HG02759 (cell line): Measurements from ENCODE around the gene DAB2.
"Not testable (repeated sequence)": the region's sequence is repeated elsewhere in the genome, so short reads cannot be mapped to it uniquely, and the experiment has no call there.

Experiments
- ATAC-seq: cut with Tn5 transposase; IDR thresholded peaks from one replicate; pipeline ENCODE4 v1.9.1; 2021; ENCODE audit warnings: mild to moderate bottlenecking, moderate library complexity; ENCODE audit not compliant: unreplicated experiment

The DAB2 gene

GRCh38 chr5:39422728-39423285, 2.0 kb downstream of the DAB2 start:
- no peak for ATAC-seq

GRCh38 chr5:39422036-39422606, 2.7 kb downstream of the DAB2 start:
- ATAC-seq, result no peak

GRCh38 chr5:39420482-39421145, 4.2 kb downstream of the DAB2 start:
- no peak for ATAC-seq

DNA sequence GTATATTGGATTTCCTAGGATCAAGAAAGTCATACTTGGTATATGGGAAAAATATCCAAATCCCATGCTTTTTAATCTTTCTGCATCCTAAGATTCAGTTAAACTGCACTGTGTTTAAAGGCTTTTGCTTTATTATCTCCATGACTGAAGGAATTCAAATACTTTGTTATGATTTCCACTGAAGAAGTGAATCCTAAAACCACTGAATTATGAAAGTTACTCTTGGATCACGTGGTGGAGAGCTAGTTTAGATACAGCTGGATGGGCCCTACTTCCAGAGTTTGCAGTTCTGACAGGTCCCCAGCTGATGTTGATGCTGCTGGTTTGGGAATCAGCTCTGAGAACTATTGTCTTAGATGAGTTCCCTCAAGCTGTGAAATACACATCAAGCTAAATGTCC, 5.0 kb downstream of the DAB2 start:
- ATAC-seq, result no peak

- no peak for ATAC-seq
Observed at GRCh38 chr5:39417979-39418378, 6.8 kb downstream of the DAB2 start.

DNA sequence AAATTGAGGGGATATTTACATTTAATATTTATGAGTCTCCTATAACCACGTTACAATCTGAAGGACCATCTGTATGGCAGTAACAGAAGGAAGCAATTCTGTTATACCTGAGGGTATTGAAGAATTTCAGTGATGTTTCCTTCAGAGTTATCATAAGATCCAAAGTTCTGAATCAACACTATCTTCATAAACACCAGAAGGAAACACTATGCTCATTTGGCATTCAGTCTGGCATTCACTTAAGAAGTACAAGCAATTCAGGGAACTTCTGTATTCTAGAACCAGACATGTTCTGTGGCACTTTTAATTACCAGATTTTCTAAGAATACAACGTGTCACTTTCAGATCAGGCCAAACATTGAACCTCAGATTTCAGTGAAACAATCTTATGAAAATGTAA, 9.6 kb downstream of the DAB2 start:
- no peak for ATAC-seq

DNA sequence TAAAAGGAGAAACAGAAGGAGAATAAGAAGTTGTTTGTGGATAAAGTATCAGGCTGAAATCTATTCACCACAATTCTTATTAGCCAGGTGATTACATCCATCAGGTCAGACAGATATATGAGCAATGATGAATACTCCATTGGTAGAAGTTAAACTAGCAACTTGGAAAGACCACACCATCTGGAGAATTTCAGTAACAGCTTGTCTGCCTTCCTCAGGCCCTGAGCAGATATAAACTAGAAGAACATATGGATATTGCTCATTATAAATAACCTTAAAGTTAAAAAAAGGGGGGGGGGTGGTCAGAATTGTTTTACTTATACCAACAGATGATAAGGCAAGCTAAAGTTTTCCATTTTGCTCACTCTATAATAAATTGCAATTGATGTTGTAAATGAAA, 10.4 kb downstream of the DAB2 start:
- ATAC-seq, result no peak

- no peak for ATAC-seq
Observed at GRCh38 chr5:39413771-39414170, 11.0 kb downstream of the DAB2 start.

DNA sequence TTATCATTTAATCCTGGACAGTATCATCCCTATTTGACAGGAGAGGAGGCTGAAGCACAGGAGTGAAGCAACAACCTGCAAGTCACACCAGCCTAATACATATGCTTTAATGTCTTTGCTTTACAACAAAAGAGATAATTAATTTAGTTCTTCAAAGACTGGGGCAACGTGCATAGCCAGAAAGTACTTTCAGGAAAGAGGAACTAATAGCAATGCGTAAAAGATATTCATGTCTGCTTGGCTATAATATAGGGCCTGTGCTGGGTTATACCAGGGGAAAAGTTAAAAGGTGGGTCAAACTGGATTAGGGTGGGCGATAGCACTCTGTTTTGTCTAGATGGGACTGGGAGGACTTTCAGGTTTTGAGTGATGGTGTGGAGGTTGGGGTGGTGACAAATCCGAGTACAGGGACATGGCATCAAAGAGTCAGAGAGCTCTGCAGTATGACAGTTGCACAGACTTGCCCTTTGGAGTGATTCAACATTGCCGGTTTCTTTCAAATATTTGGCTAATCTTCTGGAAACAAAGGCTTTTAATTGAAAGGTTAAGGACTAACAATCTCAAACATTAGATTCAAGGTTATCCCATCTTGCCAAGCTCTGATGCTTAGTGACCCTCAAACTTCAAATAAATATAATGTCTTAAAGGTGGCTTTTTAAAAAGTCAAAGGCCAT, 11.9 kb downstream of the DAB2 start:
- ATAC-seq, result no peak

DNA sequence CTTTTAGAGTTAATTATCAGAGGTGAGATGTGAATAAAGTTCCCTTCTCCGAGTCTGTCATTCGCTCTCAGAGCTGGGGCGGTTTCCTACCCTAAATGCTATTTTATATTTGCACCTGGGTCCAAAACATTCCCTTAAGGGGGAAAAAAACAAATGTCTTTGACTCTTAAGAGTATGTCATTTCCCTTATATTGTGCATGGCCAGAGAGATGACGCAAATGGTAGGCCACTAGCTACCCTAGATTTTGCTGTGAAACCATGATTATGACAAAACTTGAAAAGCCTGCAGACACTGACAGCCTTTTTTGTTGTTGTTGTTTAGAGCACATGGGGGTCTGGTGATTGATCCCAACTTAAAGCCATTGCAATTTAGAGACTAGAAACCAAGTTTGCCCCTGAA, 12.8 kb downstream of the DAB2 start:
- ATAC-seq, result no peak

- ATAC-seq, result no peak
Observed at GRCh38 chr5:39411061-39411460, 13.7 kb downstream of the DAB2 start.

DNA sequence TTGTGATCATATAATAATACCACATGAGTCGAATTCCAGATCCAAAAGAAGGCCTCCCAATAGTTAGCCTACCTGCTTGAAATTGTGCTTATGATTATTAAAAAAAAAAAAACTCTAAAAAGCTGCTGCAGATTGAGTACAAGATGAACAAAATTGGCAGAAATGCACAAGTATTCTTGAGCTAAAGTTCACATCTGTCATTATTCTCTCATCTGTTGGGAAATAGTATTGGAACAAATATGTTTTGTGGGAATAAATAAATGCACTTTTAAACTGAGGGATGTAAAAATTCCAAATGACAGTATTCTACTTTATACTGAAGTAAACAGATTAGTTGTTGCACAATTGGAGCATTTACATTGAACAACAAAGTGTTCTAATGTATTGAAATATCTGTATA, 15.7 kb downstream of the DAB2 start:
- no peak for ATAC-seq

- ATAC-seq, result no peak
Observed at GRCh38 chr5:39405083-39405843, 19.5 kb downstream of the DAB2 start.

GRCh38 chr5:39403761-39404160, 21.0 kb downstream of the DAB2 start:
- ATAC-seq, result not testable (repeated sequence)

DNA sequence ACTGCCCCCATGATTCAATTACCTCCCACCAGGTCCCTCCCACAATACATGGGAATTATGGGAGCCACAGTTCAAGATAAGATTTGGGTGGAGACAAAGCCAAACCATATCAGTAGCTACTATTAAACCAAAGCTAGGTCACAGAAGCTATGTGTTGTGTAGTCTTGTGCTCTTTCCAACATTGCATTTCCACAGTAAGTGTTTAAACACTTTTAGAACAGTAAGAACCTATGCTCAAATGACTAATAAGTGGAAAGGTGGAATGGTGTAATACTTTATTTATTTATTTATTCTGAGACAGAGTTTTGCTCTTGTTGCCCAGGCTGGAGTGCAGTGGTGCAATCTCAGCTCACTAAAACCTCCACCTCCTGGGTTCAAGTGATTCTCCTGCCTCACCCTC, 22.6 kb downstream of the DAB2 start:
- ATAC-seq, result not testable (repeated sequence)

DNA sequence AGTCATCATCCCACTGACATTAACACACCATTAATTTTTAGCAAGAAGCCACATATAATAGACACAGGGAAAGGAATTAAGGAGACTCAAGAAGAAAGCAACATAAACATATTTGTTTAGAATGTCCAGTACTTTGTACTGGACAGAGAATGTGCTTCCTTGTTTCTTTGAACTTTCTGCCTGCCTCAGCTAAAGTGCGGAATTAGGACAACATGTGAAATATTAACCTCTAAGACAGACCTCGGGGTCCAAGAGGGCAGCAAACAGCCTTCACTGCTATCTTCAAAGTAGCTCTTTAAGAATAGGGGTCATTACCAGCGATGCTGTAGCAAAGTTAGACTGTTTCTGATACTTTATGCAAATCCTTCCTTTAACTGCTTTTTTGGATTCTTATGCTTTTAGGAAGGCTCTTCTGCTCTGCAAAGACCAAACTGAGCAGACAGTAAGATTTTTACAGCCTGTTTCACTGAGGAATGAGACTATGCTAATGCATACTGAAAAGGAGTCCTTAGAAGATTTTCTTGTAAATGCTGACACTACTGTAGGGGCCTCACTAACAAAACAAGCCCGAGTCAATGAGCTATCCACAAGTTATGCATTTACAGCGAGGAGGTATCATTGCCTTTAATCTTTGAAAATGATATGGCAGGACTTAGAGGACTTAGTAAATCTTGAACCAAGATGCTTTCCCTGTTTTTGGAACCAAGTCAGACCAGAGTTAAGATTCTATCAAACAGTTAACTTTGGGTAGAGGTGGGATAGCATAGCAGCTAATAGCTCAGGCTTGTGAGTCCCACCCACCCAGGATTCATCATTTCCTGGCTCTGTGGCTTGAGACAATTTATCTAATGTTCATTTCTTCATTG, 23.8 kb downstream of the DAB2 start:
- no peak for ATAC-seq

DNA sequence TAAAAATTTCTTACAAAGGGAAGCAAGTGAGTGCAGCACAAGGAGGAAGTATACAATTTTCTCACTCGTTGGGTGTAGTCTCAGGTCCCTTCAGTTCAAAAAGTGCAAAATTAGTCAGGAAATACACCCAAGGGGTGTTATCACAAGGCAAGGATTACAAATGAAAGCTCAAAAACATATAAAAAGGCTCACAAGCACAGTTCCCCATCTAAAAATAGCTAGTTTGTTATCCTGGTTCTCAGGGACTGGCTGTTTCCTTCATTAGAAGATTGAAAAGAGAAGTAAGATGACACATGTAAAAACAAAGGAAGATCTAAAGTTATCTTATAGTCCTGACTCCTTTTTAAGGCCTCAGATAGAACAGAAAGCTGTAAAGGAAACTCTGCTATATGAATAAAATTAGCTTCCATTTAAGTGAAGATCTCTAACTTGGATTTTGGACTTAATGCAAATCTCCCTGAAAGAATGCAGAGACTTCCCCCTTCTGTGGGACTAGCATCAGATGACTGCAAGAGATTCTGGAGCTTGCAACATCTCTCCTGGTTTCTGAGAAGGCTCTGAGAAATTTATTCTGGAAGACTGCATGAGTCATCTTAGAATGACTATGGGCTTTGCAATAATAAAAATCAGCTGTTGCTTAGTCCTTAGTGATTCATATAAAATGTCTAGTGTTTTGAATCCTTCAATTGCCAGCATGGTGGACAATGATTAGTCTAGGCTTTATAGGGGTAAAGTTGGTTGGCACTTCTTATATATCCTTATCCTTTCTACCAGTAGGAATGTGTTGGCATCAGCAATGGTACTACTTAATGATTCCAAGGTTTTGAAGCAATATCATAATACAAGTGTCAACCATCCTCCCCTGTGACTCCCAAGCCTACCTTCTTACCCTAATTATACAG, 25.4 kb downstream of the DAB2 start:
- ATAC-seq, result no peak

- no peak for ATAC-seq
Observed at GRCh38 chr5:39396843-39397242, 27.9 kb downstream of the DAB2 start.

DNA sequence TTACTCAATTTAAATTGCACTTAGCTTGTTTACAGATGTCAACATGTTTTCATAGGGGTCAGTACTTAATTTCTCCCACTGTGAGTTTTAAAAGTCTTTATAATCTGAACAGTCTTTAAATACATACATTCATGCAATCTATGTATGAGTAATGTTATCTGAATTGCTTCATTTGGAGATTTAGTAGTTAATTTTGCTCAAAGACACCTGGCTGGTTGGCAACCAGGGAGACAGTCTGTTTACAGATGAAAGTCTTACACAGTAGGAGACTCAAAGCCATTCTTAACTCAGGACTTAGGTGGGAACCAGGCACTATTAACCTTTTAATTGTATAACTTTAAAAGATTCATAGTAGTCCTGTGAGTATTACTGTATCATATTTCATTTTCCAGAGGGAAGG, 29.3 kb downstream of the DAB2 start:
- no peak for ATAC-seq
